Activated naive CD4-positive, alpha-beta T cell treated with anti-CD3 and anti-CD28 coated beads, Interleukin-2, amount 50 U/mL, for 72 hours (primary cell): ENCODE data around the gene SIN3A. TPM values are rescaled to one million over a fixed set of nuclear protein-coding genes. Genes with fewer than 3 reads are reported as not detected.
A peak's percentile ranks its signal among the peaks of the same experiment; 100 is the strongest.
"Not testable (repeated sequence)": the region's sequence is repeated elsewhere in the genome, so short reads cannot be mapped to it uniquely, and the experiment has no call there.

Source experiments
- ATAC-seq, 2 donors: fragments of 150-1000 bp; cut with Tn5 transposase; 2 replicates each; pipeline ENCODE4 v1.10.0; 2021; ENCODE audit warnings: mild to moderate bottlenecking in 2 of 2, moderate library complexity in 2 of 2
- DNase-seq, 2 donors: peaks; one replicate each; pipeline ENCODE4 v3.0.0; 2021 to 2022; ENCODE audit warnings: low spot score in 2 of 2
- H3K27ac Mint-ChIP-seq, 2 donors: one replicate each; pipeline ENCODE4 v1.8.0; 2022; ENCODE audit warnings: mild to moderate bottlenecking in 2 of 2, mixed read lengths in 2 of 2
- H3K36me3 Mint-ChIP-seq, 2 donors: one replicate each; pipeline ENCODE4 v1.8.0; 2022; ENCODE audit warnings: mixed read lengths in 2 of 2
- H3K9me3 Mint-ChIP-seq, 2 donors: one replicate each; pipeline ENCODE4 v1.8.0; 2022; ENCODE audit warnings: mixed read lengths in 2 of 2
- total RNA-seq, 2 donors: library from RNA; stranded (reverse); gene quantifications; one replicate each; pipeline ENCODE4 v1.2.3, GENCODE V29; 2022

SIN3A gene
- total RNA-seq, 2 donors from 2014 or later = 104 to 123 TPM

GRCh38 chr15:75453703-75454470, 2.4 kb upstream of the SIN3A start:
- Mint-ChIP-seq H3K27ac (peak overlapping the region; percentile 90 to 99), H3K9me3 (no peaks in the 10 kb centered on the region), H3K36me3 (peaks cover 11 to 30% of the 10 kb centered on the region in 2 donors)
- DNase-seq (peak; percentile 94 to 99), ATAC-seq (peak; percentile 48 to 54)

GRCh38 chr15:75452865-75453702, 1.6 kb upstream of the SIN3A start:
- Mint-ChIP-seq H3K9me3 (no peaks in the 10 kb centered on the region), H3K27ac (peak overlapping the region; percentile 90 to 99), H3K36me3 (peaks cover 14 to 30% of the 10 kb centered on the region in 2 donors)
- ATAC-seq (no peak), DNase-seq (peak; percentile 65 to 78)

- H3K9me3 Mint-ChIP-seq = no peaks in the 10 kb centered on the region
- peak overlapping the region; percentile 90 to 99 for H3K27ac Mint-ChIP-seq
- DNase-seq = peak; percentile 76 to 82
- ATAC-seq = peak; percentile 16 to 17
- peaks cover 20 to 30% of the 10 kb centered on the region in 2 donors for H3K36me3 Mint-ChIP-seq
Observed at GRCh38 chr15:75452364-75452864, 924 bp upstream of the SIN3A start.

- ATAC-seq = no peak
- H3K9me3 Mint-ChIP-seq = no peaks in the 10 kb centered on the region
Observed at GRCh38 chr15:75451202-75451673, 252 bp downstream of the SIN3A start.

GRCh38 chr15:75450307-75451201, 936 bp downstream of the SIN3A start:
- peak; percentile 39 to 48 for ATAC-seq
- peak; percentile 93 to 95 for DNase-seq
- no peaks in the 10 kb centered on the region for H3K9me3 Mint-ChIP-seq
- H3K36me3 Mint-ChIP-seq = peaks cover 22 to 25% of the 10 kb centered on the region in 2 donors
- peak overlapping the region; percentile 90 to 97 for H3K27ac Mint-ChIP-seq

More at GRCh38 chr15:75451202-75451673, 252 bp downstream of the SIN3A start:
- DNase-seq = no peak
- Mint-ChIP-seq H3K36me3 (peaks cover 22 to 28% of the 10 kb centered on the region in 2 donors), H3K27ac (peak overlapping the region in 1 of 2 donors; percentile 90)

GRCh38 chr15:75449585-75450306, 1.7 kb downstream of the SIN3A start:
- no peak for ATAC-seq
- Mint-ChIP-seq H3K27ac (peak overlapping the region; percentile 90 to 97), H3K9me3 (no peaks in the 10 kb centered on the region), H3K36me3 (peaks cover 22 to 25% of the 10 kb centered on the region in 2 donors)
- DNase-seq = no peak

- H3K9me3 Mint-ChIP-seq, ATAC-seq, DNase-seq, H3K27ac Mint-ChIP-seq: not testable (repeated sequence)
- H3K36me3 Mint-ChIP-seq = peaks cover 17 to 32% of the 10 kb centered on the region in 2 donors
Observed at GRCh38 chr15:75448171-75448570, 3.3 kb downstream of the SIN3A start.

GRCh38 chr15:75446151-75446550, 5.3 kb downstream of the SIN3A start:
- DNase-seq = no peak
- H3K36me3 Mint-ChIP-seq = peaks cover 4 to 25% of the 10 kb centered on the region in 2 donors
- H3K9me3 Mint-ChIP-seq = no peaks in the 10 kb centered on the region
- H3K27ac Mint-ChIP-seq = peak overlapping the region; percentile 2 to 66
- no peak for ATAC-seq

GRCh38 chr15:75445324-75445723, 6.2 kb downstream of the SIN3A start:
- not testable (repeated sequence) for H3K27ac Mint-ChIP-seq, DNase-seq, H3K9me3 Mint-ChIP-seq, ATAC-seq
- peaks cover 1 to 29% of the 10 kb centered on the region in 2 donors for H3K36me3 Mint-ChIP-seq

GRCh38 chr15:75443972-75444453, 7.5 kb downstream of the SIN3A start:
- not testable (repeated sequence) for H3K9me3 Mint-ChIP-seq, ATAC-seq, DNase-seq, H3K27ac Mint-ChIP-seq
- H3K36me3 Mint-ChIP-seq = peaks cover 0 to 31% of the 10 kb centered on the region in 2 donors

GRCh38 chr15:75437721-75438120, 13.8 kb downstream of the SIN3A start:
- Mint-ChIP-seq H3K9me3 (no peaks in the 10 kb centered on the region), H3K36me3 (peaks cover 4 to 23% of the 10 kb centered on the region in 2 donors), H3K27ac (peak overlapping the region in 1 of 2 donors; percentile 76)
- ATAC-seq (no peak), DNase-seq (no peak)

- ATAC-seq (no peak), DNase-seq (no peak)
- Mint-ChIP-seq H3K36me3 (peaks cover 4 to 23% of the 10 kb centered on the region in 2 donors), H3K9me3 (no peaks in the 10 kb centered on the region), H3K27ac (no peak overlapping the region)
Observed at GRCh38 chr15:75436881-75437280, 14.6 kb downstream of the SIN3A start.

GRCh38 chr15:75431682-75432081, 19.8 kb downstream of the SIN3A start:
- DNase-seq (no peak), ATAC-seq (no peak)
- Mint-ChIP-seq H3K9me3 (no peaks in the 10 kb centered on the region), H3K27ac (no peak overlapping the region), H3K36me3 (peaks cover 4 to 34% of the 10 kb centered on the region in 2 donors)

GRCh38 chr15:75431270-75431669, 20.2 kb downstream of the SIN3A start:
- Mint-ChIP-seq H3K36me3 (peaks cover 4 to 32% of the 10 kb centered on the region in 2 donors), H3K27ac (no peak overlapping the region), H3K9me3 (no peaks in the 10 kb centered on the region)
- no peak for DNase-seq
- ATAC-seq = no peak

GRCh38 chr15:75430259-75430658, 21.2 kb downstream of the SIN3A start:
- DNase-seq = no peak
- Mint-ChIP-seq H3K27ac (no peak overlapping the region), H3K36me3 (peaks cover 0 to 25% of the 10 kb centered on the region in 2 donors), H3K9me3 (no peaks in the 10 kb centered on the region)
- ATAC-seq = no peak
